ENCODE data around the gene CD58.

CD58 gene

GRCh38 chr1:116465845-116466685 is 104.8 kb downstream of the CD58 start:
- no peak for DNase-seq

DNA sequence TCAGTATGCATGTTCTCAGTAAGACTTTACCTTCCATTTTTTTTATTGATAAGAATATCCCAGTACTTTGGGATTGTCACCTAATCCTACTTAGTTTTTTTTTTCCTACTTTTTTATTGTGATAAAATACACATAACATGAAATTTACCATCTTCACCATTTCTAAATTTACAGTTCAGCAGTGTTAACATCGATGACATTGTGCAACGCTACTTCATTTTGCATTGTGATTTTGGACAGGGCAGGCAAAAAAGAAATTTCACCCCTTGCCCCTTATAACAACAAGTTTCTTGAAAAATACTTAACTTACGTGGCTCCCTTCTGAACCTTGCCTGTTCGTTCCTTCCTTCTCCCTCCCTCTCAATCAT is 105.4 kb downstream of the CD58 start:
- no peak for DNase-seq
